Gastrocnemius medialis (tissue), 4 donors: ENCODE data around the gene S100PBP.

Source experiments
- CTCF ChIP-seq, 5 experiments: fragments of 450-650 bp in 3 of 5; fragments of 200-600 bp in 2 of 5; sonication (generic) in 2 of 5; IDR thresholded peaks in 4 of 5; conservative IDR thresholded peaks in 1 of 5; 1 replicate in 4 of 5; 2 replicates in 1 of 5; pipeline ENCODE4 v1.5.1; 2016 to 2019; ENCODE audit warnings: antibody characterized with exemption in 5 of 5, mild to moderate bottlenecking in 3 of 5, moderate library complexity in 3 of 5
- POLR2A ChIP-seq, 2 donors: fragments of 450-650 bp; IDR thresholded peaks; one replicate each; pipeline ENCODE4 v1.6.1; 2017; ENCODE audit warnings: antibody characterized with exemption in 2 of 2, mild to moderate bottlenecking in 2 of 2, moderate library complexity in 2 of 2

- TF ChIP-seq CTCF (IDR thresholded peaks at IDR 0.05 in 4 of 5, conservative IDR thresholded peaks at IDR 0.05 in 1 of 5), result no peak
- TF ChIP-seq POLR2A (IDR thresholded peaks at IDR 0.05), result no peak
Measured at GRCh38 chr1:32801096-32801715, 16.2 kb upstream of the S100PBP start.
